ENCODE results near the gene NPIPA7.
"Not testable (repeated sequence)": the region's sequence is repeated elsewhere in the genome, so short reads cannot be mapped to it uniquely, and the experiment has no call there.

- TF ChIP-seq POLR2A, CTCF (IDR thresholded peaks at IDR 0.05): not testable (repeated sequence)
These were observed 21.4 kb upstream of the NPIPA7 start for GRCh38 chr16:16357556-16357955.

Data from body of pancreas (tissue), 4 donors.